Right lobe of liver (tissue), 6 donors: Measurements from ENCODE around the gene COX6B2. TPM values are rescaled to one million over a fixed set of nuclear protein-coding genes. Genes with fewer than 3 reads are reported as not detected.
A peak's percentile ranks its signal among the peaks of the same experiment; 100 is the strongest.

Experiments
- ATAC-seq, 4 donors: fragments of 200-7000 bp; cut with Tn5 transposase; one replicate each; pipeline ENCODE4 v1.9.1; 2020; ENCODE audit warnings: mild to moderate bottlenecking in 4 of 4, moderate library complexity in 4 of 4
- DNase-seq, 3 donors: peaks; one replicate each; pipeline ENCODE4 v3.0.0-alpha.2; 2020
- H3K27ac ChIP-seq, 3 donors: fragments of 200-600 bp; one replicate each; pipeline ENCODE4 v1.8.0; 2022
- H3K27me3 ChIP-seq, 2 donors: fragments of 200-600 bp; one replicate each; pipeline ENCODE4 v1.8.0; 2022
- H3K36me3 ChIP-seq, 4 donors: fragments of 200-600 bp; sonication (generic) in 1 of 4; one replicate each; pipeline versions ENCODE4 v1.5.1 to v1.8.0; 2017 to 2022; ENCODE audit warnings: control low read depth in 1 of 4
- H3K4me1 ChIP-seq, 4 donors: fragments of 200-600 bp; sonication (generic) in 1 of 4; one replicate each; pipeline versions ENCODE4 v1.5.1 to v1.8.0; 2017 to 2022; ENCODE audit warnings: control low read depth in 1 of 4
- H3K4me3 ChIP-seq, 3 donors: fragments of 200-600 bp; one replicate each; pipeline ENCODE4 v1.8.0; 2022
- H3K9me3 ChIP-seq, 4 donors: fragments of 200-600 bp; sonication (generic) in 1 of 4; one replicate each; pipeline versions ENCODE4 v1.5.1 to v1.8.0; 2017 to 2022; ENCODE audit warnings: control low read depth in 1 of 4
- CTCF ChIP-seq, 4 donors: fragments of 200-600 bp in 3 of 4; fragments of 450-650 bp in 1 of 4; IDR thresholded peaks; one replicate each; pipeline versions ENCODE4 v1.5.1 to v1.8.0; 2016 to 2022; ENCODE audit warnings: antibody characterized with exemption in 4 of 4, mild to moderate bottlenecking in 2 of 4
- POLR2A ChIP-seq: fragments of 450-650 bp; IDR thresholded peaks from one replicate; pipeline ENCODE4 v1.6.1; 2017; ENCODE audit warnings: antibody characterized with exemption, mild to moderate bottlenecking
- WGBS: methylation state at CpG from one replicate; pipeline ENCODE4 v1.1.6; 2018; ENCODE audit warnings: low coverage, low lambda C conversion rate; ENCODE audit not compliant: insufficient coverage; ENCODE audit errors: missing lambda C conversion rate; 5-methylcytosine and 5-hydroxymethylcytosine counted together
- intact Hi-C, 2 donors: fragments of 100-400 bp; cut with DNase I; formaldehyde crosslinking; loops; one replicate each; pipeline versions ENCODE4 v1.11.2 to v1.14.1; 2022
- total RNA-seq, 6 experiments: library from RNA; depleted of rRNA in 2 of 6; stranded (reverse); fragments of >200 nt in 2 of 6; fragmentation: NEBNext Ultra II Directional in 3 of 6; extraction: Animal tissue kit (Norgen Biotek cat#: 25700) in 3 of 6; gene quantifications; one replicate each; pipeline versions ENCODE4 v1.1.0 to v1.2.4, GENCODE V29; 2016 to 2023
- donor health status: DM: no; HTN: yes; CAD: no.
- donor health status: DM: no; HTN: no; CAD: no.
- donor health status: DM: no; HTN: no; CAD: no.
- donor health status: DM: no; HTN: yes; CAD: no.
- donor health status: DM: no; HTN: yes; CAD: no.

The COX6B2 gene
- total RNA-seq, 6 experiments from 2014 or later = not detected

GRCh38 chr19:55305983-55306562, 48.4 kb downstream of the COX6B2 start:
- no peaks in the 10 kb centered on the region for H3K4me1 ChIP-seq
- 80% methylated on average over 2 of the region's 17 CpGs for WGBS
- no peaks in the 10 kb centered on the region for H3K9me3 ChIP-seq
- no peaks in the 10 kb centered on the region for H3K36me3 ChIP-seq
- ATAC-seq = no peak
- TF ChIP-seq POLR2A (no peak), CTCF (IDR thresholded peaks at IDR 0.05) (no peak)
- no peak overlapping the region for H3K27ac ChIP-seq
- intact Hi-C loops = loop anchor here in 1 of 2 donors (10.0 kb wide), 1 partner anchor 99 kb away; the partner anchor contains the start of gene UBE2S
- DNase-seq = no peak
- H3K27me3 ChIP-seq = no peaks in the 10 kb centered on the region
- H3K4me3 ChIP-seq = no peak overlapping the region

GRCh38 chr19:55305491-55305890, 49.0 kb downstream of the COX6B2 start:
- H3K27me3 ChIP-seq = no peaks in the 10 kb centered on the region
- no peaks in the 10 kb centered on the region for H3K9me3 ChIP-seq
- intact Hi-C loops = loop anchor here in 1 of 2 donors (10.0 kb wide), 1 partner anchor 99 kb away; the partner anchor contains the start of gene UBE2S
- H3K36me3 ChIP-seq = no peaks in the 10 kb centered on the region
- ATAC-seq = peak; percentile 53 to 64 (median 62)
- TF ChIP-seq POLR2A (no peak), CTCF (IDR thresholded peaks at IDR 0.05) (no peak)
- no peak for DNase-seq
- H3K27ac ChIP-seq = no peak overlapping the region
- no peak overlapping the region for H3K4me3 ChIP-seq
- 71% methylated on average over 3 of the region's 9 CpGs for WGBS
- H3K4me1 ChIP-seq = no peaks in the 10 kb centered on the region

- ATAC-seq (no peak), DNase-seq (no peak)
- Histone ChIP-seq H3K36me3 (no peaks in the 10 kb centered on the region), H3K4me1 (no peaks in the 10 kb centered on the region), H3K4me3 (no peak overlapping the region), H3K27me3 (no peaks in the 10 kb centered on the region), H3K9me3 (no peaks in the 10 kb centered on the region), H3K27ac (no peak overlapping the region)
- TF ChIP-seq POLR2A (no peak), CTCF (IDR thresholded peaks at IDR 0.05) (no peak)
- intact Hi-C loops = loop anchor here in 1 of 2 donors (10.0 kb wide), 1 partner anchor 100 kb away; the partner anchor contains the start of gene UBE2S
- WGBS = 76% methylated on average over 10 of the region's 14 CpGs
Measured at GRCh38 chr19:55304980-55305379, 49.5 kb downstream of the COX6B2 start.

GRCh38 chr19:55304279-55304978, 50.1 kb downstream of the COX6B2 start:
- TF ChIP-seq CTCF (IDR thresholded peaks at IDR 0.05) (no peak), POLR2A (no peak)
- H3K4me3 ChIP-seq = no peak overlapping the region
- no peaks in the 10 kb centered on the region for H3K4me1 ChIP-seq
- DNase-seq = peak in 1 of 3 donors; percentile 45
- H3K27ac ChIP-seq = no peak overlapping the region
- no peaks in the 10 kb centered on the region for H3K27me3 ChIP-seq
- H3K9me3 ChIP-seq = no peaks in the 10 kb centered on the region
- intact Hi-C loops = loop anchor here in 1 of 2 donors (10.0 kb wide), 1 partner anchor 100 kb away; the partner anchor contains the start of gene UBE2S
- no peaks in the 10 kb centered on the region for H3K36me3 ChIP-seq
- WGBS = 92% methylated on average over 8 of the region's 39 CpGs
- ATAC-seq = peak; percentile 49 to 61 (median 54)
